Hematopoietic multipotent progenitor cell treated with erythropoietin and hydrocortisone succinate and interleukin-3 and kit ligand, for 6 days (in vitro differentiated cells): ENCODE measurements around the gene CD8B.
"Not testable (repeated sequence)": the region's sequence is repeated elsewhere in the genome, so short reads cannot be mapped to it uniquely, and the experiment has no call there.

Source experiments
- DNase-seq: peaks from one replicate; pipeline ENCODE4 v3.0.0-alpha.2; 2015

Gene CD8B

GRCh38 chr2:86861628-86862379 is at the start of gene CD8B:
CD8B (minus strand) TSS chr2:86861886; CDS start chr2:86861865, 21 bp downstream.
- not testable (repeated sequence) for DNase-seq

GRCh38 chr2:86905868-86906267 is 44.2 kb upstream of the CD8B start:
- DNase-seq, result not testable (repeated sequence)

GRCh38 chr2:86900687-86901086 is 39.0 kb upstream of the CD8B start:
- peak; percentile 2 for DNase-seq

GRCh38 chr2:86886026-86886425 is 24.3 kb upstream of the CD8B start:
- DNase-seq, result not testable (repeated sequence)

- DNase-seq, result not testable (repeated sequence)
Measured at GRCh38 chr2:86882865-86883264, 21.2 kb upstream of the CD8B start.

GRCh38 chr2:86882118-86882665 is 20.5 kb upstream of the CD8B start:
- not testable (repeated sequence) for DNase-seq

GRCh38 chr2:86878986-86879385 is 17.3 kb upstream of the CD8B start:
- not testable (repeated sequence) for DNase-seq

- not testable (repeated sequence) for DNase-seq
Measured at GRCh38 chr2:86870941-86871340, 9.3 kb upstream of the CD8B start.

- DNase-seq, result not testable (repeated sequence)
Measured at GRCh38 chr2:86868895-86869468, 7.3 kb upstream of the CD8B start.

GRCh38 chr2:86862380-86862703 is 656 bp upstream of the CD8B start:
- DNase-seq, result not testable (repeated sequence)

GRCh38 chr2:86861175-86861574 is 511 bp downstream of the CD8B start:
- DNase-seq, result not testable (repeated sequence)

- not testable (repeated sequence) for DNase-seq
Measured at GRCh38 chr2:86860573-86860972, 1.1 kb downstream of the CD8B start.

GRCh38 chr2:86857688-86858087 is 4.0 kb downstream of the CD8B start:
- DNase-seq, result not testable (repeated sequence)

GRCh38 chr2:86856498-86856897 is 5.2 kb downstream of the CD8B start:
- DNase-seq, result not testable (repeated sequence)

GRCh38 chr2:86855981-86856380 is 5.7 kb downstream of the CD8B start:
- DNase-seq, result not testable (repeated sequence)

- DNase-seq, result not testable (repeated sequence)
Measured at GRCh38 chr2:86851581-86851980, 10.1 kb downstream of the CD8B start.

GRCh38 chr2:86842607-86843234 is 19.0 kb downstream of the CD8B start:
- DNase-seq, result not testable (repeated sequence)

- DNase-seq, result not testable (repeated sequence)
Measured at GRCh38 chr2:86841330-86841729, 20.4 kb downstream of the CD8B start.

GRCh38 chr2:86839871-86840548 is 21.7 kb downstream of the CD8B start:
- DNase-seq, result not testable (repeated sequence)

GRCh38 chr2:86839455-86839854 is 22.2 kb downstream of the CD8B start:
- DNase-seq, result not testable (repeated sequence)

GRCh38 chr2:86837714-86838113 is 24.0 kb downstream of the CD8B start:
- not testable (repeated sequence) for DNase-seq

- peak; percentile 41 for DNase-seq
Measured at GRCh38 chr2:86836915-86837695, 24.6 kb downstream of the CD8B start.
